ENCODE measurements around the gene C1orf35. TPM values are rescaled to one million over a fixed set of nuclear protein-coding genes. Genes with fewer than 3 reads are reported as not detected.

Gene C1orf35
- total and polyA plus RNA-seq, 9 of the 15 experiments (the other 6 are each of a cell fraction or from before 2014, with no cell fraction given) = 3.2 to 48.7 (median 12.5) TPM

GRCh38 chr1:228102791-228103620, at the start of gene C1orf35 (continued):
- TF ChIP-seq ZFP91 (CRISPR knock-in tag; IDR thresholded peaks at IDR 0.05) (no peak), ATF6 (CRISPR knock-in tag; IDR thresholded peaks at IDR 0.05) (peak; percentile 38; the same call in 1 of the 2 replicates), ETV6 (IDR thresholded peaks at IDR 0.05; ENCODE audit: borderline replicate concordance in 1 of 2, low read depth in 2 of 2, low read length in 1 of 2) (no peak), ETV6 (CRISPR knock-in tag; IDR thresholded peaks at IDR 0.05; ENCODE audit: borderline replicate concordance) (peak; percentile 86; the same call in 1 of the 2 replicates), PBX2 (CRISPR knock-in tag; IDR thresholded peaks at IDR 0.05; ENCODE audit: low read depth) (no peak), PBX2 (tag; conservative IDR thresholded peaks at IDR 0.05; ENCODE audit: low read depth) (no peak), ZBTB7A (IDR thresholded peaks at IDR 0.05; ENCODE audit: borderline replicate concordance, control insufficient read depth, low read depth, low read length) (peak; percentile 99), CHD2 (IDR thresholded peaks at IDR 0.05; ENCODE audit: low read depth, low read length) (0 out of 2 replicates have a peak, but pooled peaks have one; percentile 3), TFAP4 (CRISPR knock-in tag; IDR thresholded peaks at IDR 0.05; ENCODE audit: borderline replicate concordance) (peak; percentile 75), SRSF7 (optimal IDR thresholded peaks at IDR 0.05; ENCODE audit: low read depth, low read length) (no peak), ELF4 (CRISPR knock-in tag; IDR thresholded peaks at IDR 0.05) (peak; percentile 17; the same call in 1 of the 2 replicates), CTBP1 (IDR thresholded peaks at IDR 0.05; ENCODE audit: borderline replicate concordance) (peak; percentile 94), TBL1XR1 (IDR thresholded peaks at IDR 0.05; ENCODE audit: low read length in 2 of 2) (peak in 1 of 2 experiments; percentile 91; a peak in 2 of 4 replicates), ZNF766 (CRISPR knock-in tag; conservative IDR thresholded peaks at IDR 0.05) (no peak), YY1 (IDR thresholded peaks at IDR 0.05; ENCODE audit: borderline replicate concordance in 1 of 3, control insufficient read depth in 1 of 3, extremely low read depth in 1 of 3, insufficient read depth in 3 of 3, insufficient read length in 1 of 3, insufficient replicate concordance in 2 of 3, low read depth in 1 of 3, low read length in 2 of 3) (peak; percentile 13 to 77 (median 63))
